ENCODE results near the gene DNAJC30.

GRCh38 chr7:73705551-73705920, 22.3 kb upstream of the DNAJC30 start:
- TF ChIP-seq FOXP4 (CRISPR knock-in tag; IDR thresholded peaks at IDR 0.05) (no peak), ATF2 (CRISPR knock-in tag; IDR thresholded peaks at IDR 0.05; ENCODE audit: borderline replicate concordance, low read depth) (no peak), HMGXB4 (CRISPR knock-in tag; IDR thresholded peaks at IDR 0.05) (no peak), CTCF (IDR thresholded peaks at IDR 0.05) (no peak), ZNF512 (CRISPR knock-in tag; IDR thresholded peaks at IDR 0.05; ENCODE audit: borderline replicate concordance) (no peak), ZNF317 (CRISPR knock-in tag; IDR thresholded peaks at IDR 0.05; ENCODE audit: borderline replicate concordance, low read depth) (no peak), NR3C1 (CRISPR knock-in tag; conservative IDR thresholded peaks at IDR 0.05; ENCODE audit: low read depth) (no peak), MAX (CRISPR knock-in tag; IDR thresholded peaks at IDR 0.05) (no peak), TCF7 (CRISPR knock-in tag; IDR thresholded peaks at IDR 0.05; ENCODE audit: low read depth) (no peak), ZNF425 (CRISPR knock-in tag; conservative IDR thresholded peaks at IDR 0.05) (no peak), ZNF232 (CRISPR knock-in tag; IDR thresholded peaks at IDR 0.05) (no peak), CREM (CRISPR knock-in tag; IDR thresholded peaks at IDR 0.05) (no peak), IRF2 (CRISPR knock-in tag; IDR thresholded peaks at IDR 0.05; ENCODE audit: borderline replicate concordance, low read depth) (no peak)
